Activated CD8-positive, alpha-beta memory T cell treated with anti-CD3 and anti-CD28 coated beads for 36 hours (primary cell): ENCODE data around the gene PTPN14. TPM values are rescaled to one million over a fixed set of nuclear protein-coding genes. Genes with fewer than 3 reads are reported as not detected.

Source experiments
- CTCF ChIA-PET: fragments of 350-600 bp; sonication (Branson Sonifier 250); formaldehyde crosslinking; loops from one replicate; lab custom pipeline; 2021; ENCODE audit warnings: antibody characterized with exemption; lab: Charles Lee
- POLR2A ChIA-PET: fragments of 350-600 bp; sonication (Branson Sonifier 250); formaldehyde crosslinking; loops from one replicate; lab custom pipeline; 2021; ENCODE audit warnings: antibody characterized with exemption; lab: Charles Lee
- total RNA-seq, 2 experiments: library from RNA; stranded (reverse); gene quantifications; one replicate each; pipeline ENCODE4 v1.2.3, GENCODE V29; 2021

PTPN14 gene
- total RNA-seq, 2 experiments from 2014 or later = 0.93 to 2.0 TPM

DNA sequence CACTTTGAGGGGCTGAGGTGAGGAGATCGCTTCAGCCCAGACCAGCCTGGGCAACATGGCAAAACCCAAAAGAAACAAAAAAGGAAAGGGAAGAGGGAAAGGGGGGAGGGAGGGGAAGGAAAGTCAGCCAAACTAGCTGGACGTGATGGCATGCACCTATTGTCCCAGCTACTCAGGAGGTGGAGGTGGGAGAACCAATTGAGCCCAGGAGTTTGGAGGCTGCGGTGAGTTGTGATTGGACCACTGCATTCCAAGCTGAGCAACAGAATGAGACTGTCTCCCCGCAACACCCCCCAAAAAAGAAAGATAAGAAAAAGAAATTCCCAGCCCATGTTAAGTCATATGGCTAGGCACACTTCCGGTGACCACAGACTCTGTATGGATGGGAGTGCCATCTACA lies 128.4 kb downstream of the PTPN14 start:
- POLR2A ChIA-PET = no interaction called here
- CTCF ChIA-PET = no interaction called here

DNA sequence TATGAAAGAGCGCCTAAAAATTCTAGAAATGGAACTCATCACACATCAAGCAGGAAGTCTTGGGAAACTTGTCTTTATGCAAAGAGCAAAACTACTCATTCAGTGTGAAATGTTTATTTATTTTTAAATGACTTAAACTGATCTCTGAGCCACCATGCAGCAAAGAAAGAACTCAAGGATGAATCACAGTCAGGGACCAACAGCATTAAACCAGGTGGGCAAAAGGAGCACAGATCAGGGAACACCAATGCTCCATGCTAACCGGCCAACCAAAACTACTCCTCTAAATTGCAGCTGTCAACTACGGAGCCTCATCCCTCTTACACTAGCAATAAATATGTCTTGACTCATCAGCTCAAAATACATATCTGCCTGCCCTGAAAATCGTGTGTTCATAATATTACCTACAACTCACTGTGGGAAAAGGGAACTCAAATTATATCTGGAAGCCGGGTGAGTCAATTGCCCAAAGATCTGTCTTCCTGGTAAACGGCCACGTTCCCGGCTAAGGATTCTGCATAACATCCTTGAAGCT lies 129.2 kb downstream of the PTPN14 start:
- POLR2A ChIA-PET = no interaction called here
- CTCF ChIA-PET = no interaction called here

DNA sequence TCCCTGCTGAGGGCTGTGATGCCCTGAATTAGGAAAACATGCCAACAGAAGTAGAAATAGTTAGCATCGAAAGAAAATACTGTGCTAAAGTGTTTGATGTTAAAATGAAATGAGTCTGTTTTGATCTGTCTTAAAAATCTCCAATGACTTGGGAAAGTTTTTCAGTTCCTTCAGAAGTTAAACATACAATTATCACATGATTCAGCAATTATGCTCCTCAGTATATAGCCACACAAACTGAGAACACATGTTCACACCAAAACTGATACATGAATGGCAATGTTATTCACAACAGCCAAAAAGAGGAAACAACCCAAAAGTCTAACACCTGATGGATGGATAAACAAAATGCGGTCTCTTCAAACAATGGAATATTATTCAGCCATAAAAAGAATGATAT lies 130.6 kb downstream of the PTPN14 start:
- CTCF ChIA-PET = no interaction called here
- POLR2A ChIA-PET = no interaction called here

DNA sequence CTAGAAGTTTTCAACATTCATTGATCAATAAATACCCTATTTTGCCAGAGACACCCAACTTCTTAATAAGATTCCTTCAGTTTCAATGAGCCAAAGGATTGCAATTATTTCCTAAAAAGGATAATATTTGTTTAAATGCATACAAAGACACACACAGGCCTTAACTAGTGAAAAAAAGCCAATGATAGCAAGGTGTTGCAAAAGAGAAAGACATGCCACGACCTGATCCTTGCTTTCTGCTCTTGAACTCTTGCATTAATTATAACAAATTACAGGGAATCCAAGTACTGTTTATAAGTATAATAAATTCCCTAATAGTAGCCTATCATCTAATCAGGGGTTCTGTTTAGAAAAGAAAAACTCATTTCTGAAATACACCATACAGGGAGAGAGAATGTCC lies 131.1 kb downstream of the PTPN14 start:
- ChIA-PET POLR2A (no interaction called here), CTCF (interaction anchor here (1.1 kb wide), 1 partner anchor 160 kb away, joined by 3 read pairs; no protein-coding TSS in a partner anchor)

DNA sequence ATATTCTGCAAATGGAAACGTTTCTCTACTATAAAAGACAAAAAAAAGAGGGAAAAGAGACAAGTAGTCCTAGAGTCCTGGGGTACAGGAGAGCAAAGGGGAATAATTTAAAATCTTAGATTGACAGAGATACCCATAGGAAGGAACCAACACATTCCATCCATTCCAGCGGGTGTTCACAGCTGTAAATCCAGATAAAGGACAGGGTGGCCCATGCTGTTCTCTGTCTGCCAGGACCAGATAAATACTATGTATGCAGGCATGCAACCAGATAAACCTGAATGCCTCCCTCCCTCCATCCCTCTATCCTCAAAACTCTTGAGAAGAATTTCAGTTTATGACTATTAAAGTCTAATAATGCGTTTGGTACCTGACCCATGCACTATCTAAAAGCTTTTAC lies 131.8 kb downstream of the PTPN14 start:
- CTCF ChIA-PET = interaction anchor here (1.1 kb wide), 1 partner anchor 159 kb away, joined by 3 read pairs; no protein-coding TSS in a partner anchor
- POLR2A ChIA-PET = no interaction called here

DNA sequence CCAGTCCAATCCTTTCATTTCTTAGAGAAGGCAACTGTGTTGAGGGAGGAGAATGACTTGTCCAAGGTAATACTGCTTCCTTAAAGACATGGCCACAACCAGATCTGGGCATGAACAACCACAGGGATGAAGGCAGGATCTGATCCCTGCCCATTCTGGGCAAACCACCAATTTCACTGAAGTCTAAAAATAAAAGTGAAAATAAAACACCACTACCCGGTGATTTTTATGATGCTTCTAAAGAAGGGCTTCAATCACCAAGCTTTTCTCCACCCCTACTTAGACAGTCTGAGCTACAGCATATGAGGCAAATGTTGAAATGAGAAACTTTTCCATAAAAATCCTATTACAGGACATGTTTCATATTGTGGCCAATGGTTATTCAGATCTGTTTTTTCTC lies 133.0 kb downstream of the PTPN14 start:
- CTCF ChIA-PET = interaction anchor here (0.6 kb wide), 1 partner anchor 438 kb away, joined by 5 read pairs; no protein-coding TSS in a partner anchor
- POLR2A ChIA-PET = no interaction called here

DNA sequence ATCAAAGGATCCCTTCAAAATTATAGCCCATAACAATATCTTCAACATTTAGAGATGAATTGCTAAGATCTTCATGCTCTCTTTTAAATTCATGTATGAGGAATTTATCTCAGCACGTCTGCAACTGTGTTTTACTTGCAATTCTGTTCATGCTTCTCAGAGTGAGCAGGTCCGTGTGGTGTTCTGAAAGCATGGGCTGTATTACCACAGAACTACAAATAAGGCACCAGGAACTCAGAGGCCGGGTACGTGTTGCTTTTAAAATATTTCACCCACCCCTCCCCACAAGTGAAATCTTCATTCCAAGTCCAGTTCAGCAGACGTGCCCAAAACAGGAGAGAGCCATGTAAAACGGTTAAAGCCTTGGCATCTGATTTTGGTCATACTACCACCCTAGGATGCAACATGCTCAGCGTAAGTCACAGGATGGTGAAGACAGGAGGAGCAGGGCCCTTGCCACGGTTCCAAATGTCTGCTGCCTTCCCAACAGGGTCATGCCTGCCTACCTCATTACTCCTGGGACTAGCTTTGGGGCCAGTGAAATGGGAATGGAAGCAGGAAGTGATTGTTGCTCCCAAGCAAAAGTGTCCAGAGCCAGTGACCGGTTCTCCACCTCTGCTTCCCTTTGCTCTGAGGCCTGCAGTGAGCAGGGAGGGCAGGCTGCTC lies 133.7 kb downstream of the PTPN14 start:
- POLR2A ChIA-PET = no interaction called here
- CTCF ChIA-PET = no interaction called here

DNA sequence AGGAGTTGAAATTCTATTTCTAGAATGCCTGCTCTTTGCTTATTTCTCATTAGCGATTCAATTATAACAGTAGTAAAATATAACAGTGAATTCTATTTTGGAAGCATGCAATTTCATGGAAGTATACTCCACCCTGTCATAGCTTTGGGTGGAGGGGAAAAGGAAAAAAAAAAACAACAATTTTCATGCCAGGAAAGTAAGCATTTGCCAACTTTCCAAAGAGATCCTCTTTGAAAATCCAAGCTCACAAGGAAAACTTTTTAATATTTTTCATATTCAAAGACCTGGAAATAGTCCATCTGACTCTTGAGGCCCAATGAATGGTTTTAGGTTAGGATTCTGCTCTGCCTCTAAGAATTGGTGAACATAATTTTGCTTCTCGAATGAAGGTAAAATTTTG lies 134.5 kb downstream of the PTPN14 start:
- ChIA-PET POLR2A (no interaction called here), CTCF (no interaction called here)

DNA sequence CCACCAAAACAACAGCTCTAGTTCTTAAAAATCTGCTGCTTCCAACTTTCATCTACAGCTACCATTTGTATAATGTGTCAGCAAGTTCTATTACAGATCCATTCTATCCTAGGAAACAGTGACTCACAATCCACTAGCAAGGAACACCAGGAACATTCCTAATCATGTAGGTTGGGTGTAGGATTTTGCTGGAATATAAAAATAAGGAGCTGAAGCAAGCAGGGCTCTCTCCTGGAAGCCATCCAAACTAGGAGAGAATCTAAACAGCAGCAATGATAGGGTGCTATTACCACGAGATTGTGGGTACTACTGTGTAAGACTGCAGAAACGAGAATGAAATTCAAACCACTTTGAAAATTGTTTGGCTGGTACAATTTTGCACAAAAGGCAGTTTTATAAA lies 135.0 kb downstream of the PTPN14 start:
- ChIA-PET POLR2A (no interaction called here), CTCF (no interaction called here)

DNA sequence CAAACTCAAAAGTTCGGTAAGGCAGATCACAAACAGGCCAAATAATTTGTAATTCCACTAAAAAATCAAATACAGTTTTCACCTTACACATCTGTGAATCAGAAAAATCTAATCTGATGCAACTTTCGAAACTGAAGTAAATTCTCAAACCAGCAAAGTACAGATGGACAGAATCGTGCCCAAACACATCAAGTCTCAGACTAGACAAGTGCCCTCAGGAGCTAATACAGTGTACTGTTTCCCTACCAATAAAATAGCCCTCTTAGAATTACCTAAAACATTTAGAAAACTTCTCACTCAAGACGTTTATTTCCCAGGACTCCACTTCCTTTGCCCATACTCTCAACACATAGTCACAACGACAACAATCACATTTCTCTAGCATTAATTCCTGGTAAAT lies 136.3 kb downstream of the PTPN14 start:
- CTCF ChIA-PET = no interaction called here

DNA sequence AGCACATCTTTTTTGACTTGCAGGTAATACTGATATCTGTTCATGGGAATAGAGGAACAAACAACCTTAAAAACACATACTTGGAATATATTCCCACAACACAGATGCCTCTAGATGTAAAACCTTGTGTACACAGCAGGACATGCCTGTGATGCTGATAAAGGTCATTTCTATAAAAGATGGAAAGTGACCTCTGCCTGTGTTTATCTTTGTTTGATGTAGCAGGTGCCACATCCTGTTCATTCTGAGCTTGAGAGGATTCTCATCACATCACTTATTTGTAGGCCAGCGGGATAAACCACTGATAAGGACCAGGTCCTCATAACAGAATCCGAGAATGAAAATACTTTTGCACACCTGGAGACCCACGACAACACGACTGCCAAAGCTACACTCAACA lies 136.7 kb downstream of the PTPN14 start:
- POLR2A ChIA-PET = no interaction called here

More for the DNA sequence above, 136.3 kb downstream of the PTPN14 start:
- POLR2A ChIA-PET = no interaction called here

DNA sequence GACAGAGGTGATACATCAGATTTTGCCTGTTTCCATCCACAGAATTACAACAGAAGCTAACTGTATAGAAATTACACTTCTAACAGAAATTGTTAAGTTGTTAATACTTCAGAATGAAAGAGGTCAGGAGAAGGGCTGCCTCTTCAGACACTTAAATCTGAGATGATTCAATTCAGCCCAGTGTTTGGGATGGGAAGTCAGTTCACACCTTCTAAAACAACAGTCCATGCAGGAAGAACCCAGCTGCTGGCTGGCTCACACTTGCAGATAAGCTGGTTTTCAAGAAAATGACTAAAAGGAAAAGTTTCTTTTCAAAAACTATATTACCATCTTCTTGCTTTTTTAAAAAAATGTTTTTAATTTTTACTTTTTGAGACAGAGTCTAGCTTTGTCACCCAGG lies 138.1 kb downstream of the PTPN14 start:
- ChIA-PET CTCF (no interaction called here), POLR2A (no interaction called here)

More for the DNA sequence above, 136.7 kb downstream of the PTPN14 start:
- CTCF ChIA-PET = no interaction called here

DNA sequence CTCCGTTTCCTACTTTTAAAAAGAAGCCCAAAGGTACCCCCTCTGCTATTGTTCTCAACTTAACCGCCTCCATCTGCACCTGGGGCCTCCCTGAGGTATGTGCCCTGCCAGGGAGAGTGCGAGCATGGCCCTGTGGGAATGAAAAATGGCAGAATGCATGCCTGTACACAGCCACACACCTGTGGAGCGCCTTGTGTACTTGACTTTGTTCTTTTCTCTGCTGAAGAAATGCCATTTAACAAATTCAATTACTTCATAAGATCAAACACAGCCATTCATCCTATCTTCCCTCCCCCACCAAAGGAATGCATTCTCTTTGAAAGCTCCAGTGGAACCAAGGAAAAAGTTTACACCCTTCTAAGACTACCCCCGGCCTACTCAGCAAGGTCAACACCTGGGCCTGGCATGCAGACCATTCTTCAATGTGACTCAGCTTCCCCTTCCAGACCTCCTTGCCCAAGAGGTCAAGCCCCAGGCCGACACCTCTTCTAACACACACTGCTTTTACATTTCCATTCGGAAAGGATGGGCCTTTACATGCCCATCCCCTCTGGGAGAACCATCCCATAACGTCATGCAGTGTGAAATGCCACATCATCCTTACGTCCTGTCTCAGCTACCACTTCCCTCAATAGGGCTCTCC lies 146.7 kb downstream of the PTPN14 start:
- POLR2A ChIA-PET = no interaction called here
- CTCF ChIA-PET = no interaction called here

DNA sequence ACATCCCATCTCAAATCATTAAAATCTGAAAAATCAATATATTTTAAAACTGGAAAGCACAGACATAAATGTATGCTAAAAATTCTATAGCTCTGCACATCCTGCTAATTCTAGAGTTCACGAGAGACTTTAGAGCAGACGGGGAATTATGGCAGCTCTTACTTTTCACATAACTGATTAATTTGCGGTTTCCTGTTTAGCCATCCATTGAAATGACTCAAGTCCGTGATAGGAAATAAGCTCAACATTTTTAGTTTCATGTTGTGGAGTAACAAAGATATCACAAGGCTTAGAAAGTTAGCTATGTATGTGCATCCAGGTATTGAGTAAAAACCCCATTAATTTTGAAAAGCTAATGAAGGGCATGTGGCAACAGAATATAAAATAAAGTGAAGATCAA lies 147.2 kb downstream of the PTPN14 start:
- CTCF ChIA-PET = interaction anchor here (1.5 kb wide), 1 partner anchor 72 kb away, joined by 4 read pairs; no protein-coding TSS in a partner anchor
- POLR2A ChIA-PET = no interaction called here

DNA sequence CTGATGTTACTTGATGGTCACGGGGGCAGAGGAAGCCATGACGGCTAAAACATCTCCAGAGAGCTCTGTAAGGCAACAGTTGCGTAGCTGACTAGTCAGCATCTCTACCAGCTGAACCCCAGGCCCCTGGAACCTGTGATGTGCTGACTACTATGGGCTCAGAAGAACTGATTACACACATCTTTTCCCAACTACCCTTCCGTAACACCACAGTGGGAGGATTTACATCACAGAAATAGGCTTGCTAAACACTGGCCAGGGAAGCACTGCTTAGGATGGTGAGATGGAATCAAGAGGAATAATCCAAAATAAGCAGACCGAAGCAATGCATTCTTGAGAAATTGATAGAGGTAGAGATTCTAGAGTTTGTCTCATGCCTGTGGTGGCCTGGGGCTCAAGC lies 148.0 kb downstream of the PTPN14 start:
- CTCF ChIA-PET = interaction anchor here (1.5 kb wide), 1 partner anchor 71 kb away, joined by 4 read pairs; no protein-coding TSS in a partner anchor

DNA sequence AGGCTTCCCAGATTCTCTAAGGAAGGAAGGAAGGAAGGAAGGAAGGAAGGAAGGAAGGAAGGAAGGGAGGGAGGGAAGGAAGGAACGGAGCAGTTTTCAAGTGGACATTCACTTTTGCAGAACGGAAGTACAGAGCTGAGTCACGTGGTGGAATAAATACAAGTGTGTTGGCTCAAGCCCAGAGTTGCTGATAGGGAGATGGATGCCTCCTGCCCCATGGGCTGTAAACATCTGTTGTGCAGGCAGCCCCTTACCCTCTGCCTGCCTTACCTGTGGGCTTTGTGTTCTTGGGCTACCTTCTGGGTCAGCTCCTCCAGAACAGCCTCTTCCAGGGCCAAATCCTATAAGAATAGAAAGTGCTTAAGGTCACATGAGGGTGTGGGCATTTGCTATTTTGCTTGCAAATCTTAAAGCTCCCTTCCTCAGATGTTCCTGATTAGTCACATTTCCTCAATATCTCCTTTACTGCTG lies 148.8 kb downstream of the PTPN14 start:
- ChIA-PET POLR2A (no interaction called here), CTCF (interaction anchor here (1.5 kb wide), 1 partner anchor 71 kb away, joined by 4 read pairs; no protein-coding TSS in a partner anchor)

More for the DNA sequence above, 148.0 kb downstream of the PTPN14 start:
- POLR2A ChIA-PET = no interaction called here

DNA sequence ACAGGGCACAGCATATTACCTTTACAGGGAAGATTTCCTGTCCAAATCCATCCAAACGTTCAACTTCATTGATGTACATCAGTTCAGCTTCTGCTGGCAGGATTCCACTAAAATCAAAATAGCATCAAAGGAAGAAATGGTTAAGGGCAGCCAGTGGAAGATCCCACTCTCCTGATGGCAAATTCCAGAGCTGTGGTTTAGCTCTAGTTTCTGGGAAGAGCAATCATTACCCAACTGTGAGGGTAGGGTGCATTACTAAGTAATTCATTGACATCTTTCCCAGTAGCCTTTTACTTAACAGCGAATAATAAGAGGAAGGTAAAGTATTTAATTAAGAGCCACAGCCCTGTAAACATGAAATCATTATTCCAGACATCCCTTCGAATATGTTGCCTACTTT lies 149.7 kb downstream of the PTPN14 start:
- CTCF ChIA-PET = no interaction called here
- POLR2A ChIA-PET = no interaction called here

DNA sequence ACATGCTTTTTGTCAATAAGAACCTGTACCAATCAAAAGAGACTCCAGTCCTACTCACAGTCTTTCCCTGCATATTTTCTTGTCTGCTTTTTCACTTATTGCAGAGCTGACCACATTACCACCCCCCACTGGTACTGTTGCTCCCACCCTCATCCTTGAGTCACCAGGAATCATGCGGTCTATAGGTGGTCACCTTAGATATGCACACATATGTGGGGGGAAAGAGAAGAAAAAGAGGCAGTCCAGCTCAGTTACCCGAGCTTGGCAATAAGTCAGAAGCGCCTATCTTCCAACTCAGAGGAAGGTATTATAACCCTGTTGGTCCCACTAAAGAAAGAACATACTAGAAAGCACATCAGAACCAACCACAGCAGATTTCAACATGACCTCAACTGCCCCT lies 151.3 kb downstream of the PTPN14 start:
- POLR2A ChIA-PET = no interaction called here
- CTCF ChIA-PET = no interaction called here

DNA sequence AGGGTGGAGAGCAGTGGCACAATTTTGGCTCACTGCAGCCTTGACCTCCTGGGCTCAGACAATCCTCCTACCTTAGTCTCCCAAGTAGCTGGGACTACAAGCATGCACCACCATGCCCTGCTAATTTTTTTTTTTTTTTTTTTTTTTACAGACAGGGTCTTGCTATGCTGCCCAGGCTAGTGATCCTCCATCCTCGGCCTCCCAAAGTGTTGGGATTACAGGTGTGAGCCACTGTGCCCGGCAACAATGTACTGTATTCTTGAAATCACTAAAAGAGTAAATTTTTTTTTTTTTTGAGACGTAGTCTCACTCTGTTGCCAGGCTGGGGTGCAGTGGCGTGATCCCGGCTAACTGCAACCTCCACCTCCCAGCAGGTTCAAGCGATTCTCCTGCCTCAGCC lies 152.9 kb downstream of the PTPN14 start:
- POLR2A ChIA-PET = no interaction called here
- CTCF ChIA-PET = no interaction called here

DNA sequence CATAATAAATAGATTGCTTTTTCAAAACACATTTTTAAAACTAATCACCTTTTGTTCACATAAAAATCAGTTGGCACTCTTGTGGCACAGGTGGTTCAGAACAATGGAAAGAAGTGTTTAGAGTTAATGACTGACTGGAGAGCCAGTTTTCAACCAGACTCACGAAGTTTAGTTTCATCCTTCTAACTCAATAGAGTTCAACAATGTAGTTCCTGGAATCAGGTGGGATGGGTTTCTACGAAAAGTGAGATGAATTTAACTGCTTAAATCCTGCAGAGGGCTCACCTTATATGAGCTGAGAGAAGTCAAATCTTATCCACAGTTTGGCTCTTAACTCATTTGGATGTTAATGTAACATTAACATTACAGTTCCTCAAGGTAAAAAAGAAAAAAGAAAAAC lies 153.9 kb downstream of the PTPN14 start:
- ChIA-PET POLR2A (no interaction called here), CTCF (no interaction called here)

DNA sequence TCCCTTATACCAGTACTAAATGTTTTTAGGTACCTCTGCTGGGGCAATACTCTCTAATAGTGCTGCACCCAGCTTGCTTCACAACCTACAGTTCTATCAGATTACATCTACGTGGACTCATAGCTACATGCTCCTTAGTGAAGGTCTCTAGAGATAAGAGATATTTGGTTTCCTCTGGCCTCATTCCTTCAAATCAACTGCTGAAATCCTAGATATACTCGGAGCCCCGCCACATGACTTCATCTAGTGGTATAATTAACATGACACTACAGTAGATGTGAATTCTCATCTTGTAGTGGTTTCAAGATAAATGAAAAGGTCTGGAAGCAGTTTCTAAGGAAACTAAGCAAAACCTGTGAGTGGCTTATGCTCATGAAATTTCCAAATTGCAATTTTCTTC lies 155.1 kb downstream of the PTPN14 start:
- CTCF ChIA-PET = no interaction called here
- POLR2A ChIA-PET = no interaction called here
